ENCODE data around the gene KLHL26. TPM values are rescaled to one million over a fixed set of nuclear protein-coding genes. Genes with fewer than 3 reads are reported as not detected.

Gene KLHL26
- polyA plus RNA-seq, 1 donor (not counting 4 experiments of a cell fraction or from before 2014, with no cell fraction given), result 0.68 TPM

DNA sequence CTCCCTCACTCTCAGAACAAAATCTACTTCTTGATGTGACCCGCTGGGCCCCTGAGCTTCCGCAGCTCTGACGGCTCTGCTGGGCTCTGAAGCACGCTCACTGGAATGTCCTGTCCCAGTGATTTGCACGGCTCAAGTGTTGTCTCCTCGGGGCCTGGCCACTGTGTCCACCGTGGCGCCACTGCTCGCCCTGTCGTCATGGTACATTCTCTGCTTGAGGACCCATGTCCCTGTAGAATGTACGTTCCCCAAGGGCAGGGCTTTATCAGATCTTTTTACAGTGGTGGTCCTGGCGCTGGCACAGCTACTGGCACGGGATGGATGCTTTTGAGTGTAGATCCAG lies 12.1 kb downstream of the KLHL26 start:
- no peaks in the 10 kb centered on the region for H4K20me1 ChIP-seq (ENCODE audit: control insufficient read depth, extremely low read depth, insufficient read depth, low read length)
- no peak overlapping the region for H3K27ac ChIP-seq (ENCODE audit: control insufficient read depth, insufficient read depth, low read length)
- dilution Hi-C loops (cut with MboI; ENCODE audit: extremely low pct_ligation_motif_present, low sequenced_read_pairs), result no loop called here
- no peaks in the 10 kb centered on the region for H3K36me3 ChIP-seq (ENCODE audit: control insufficient read depth in 2 of 2, extremely low read depth in 1 of 2, insufficient read depth in 2 of 2, low read length in 2 of 2)
- TF ChIP-seq, protein P1, sequence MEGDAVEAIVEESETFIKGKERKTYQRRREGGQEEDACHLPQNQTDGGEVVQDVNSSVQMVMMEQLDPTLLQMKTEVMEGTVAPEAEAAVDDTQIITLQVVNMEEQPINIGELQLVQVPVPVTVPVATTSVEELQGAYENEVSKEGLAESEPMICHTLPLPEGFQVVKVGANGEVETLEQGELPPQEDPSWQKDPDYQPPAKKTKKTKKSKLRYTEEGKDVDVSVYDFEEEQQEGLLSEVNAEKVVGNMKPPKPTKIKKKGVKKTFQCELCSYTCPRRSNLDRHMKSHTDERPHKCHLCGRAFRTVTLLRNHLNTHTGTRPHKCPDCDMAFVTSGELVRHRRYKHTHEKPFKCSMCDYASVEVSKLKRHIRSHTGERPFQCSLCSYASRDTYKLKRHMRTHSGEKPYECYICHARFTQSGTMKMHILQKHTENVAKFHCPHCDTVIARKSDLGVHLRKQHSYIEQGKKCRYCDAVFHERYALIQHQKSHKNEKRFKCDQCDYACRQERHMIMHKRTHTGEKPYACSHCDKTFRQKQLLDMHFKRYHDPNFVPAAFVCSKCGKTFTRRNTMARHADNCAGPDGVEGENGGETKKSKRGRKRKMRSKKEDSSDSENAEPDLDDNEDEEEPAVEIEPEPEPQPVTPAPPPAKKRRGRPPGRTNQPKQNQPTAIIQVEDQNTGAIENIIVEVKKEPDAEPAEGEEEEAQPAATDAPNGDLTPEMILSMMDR (optimal IDR thresholded peaks at IDR 0.05 in 1 of 3, IDR thresholded peaks at IDR 0.05 in 1 of 3, conservative IDR thresholded peaks at IDR 0.05 in 1 of 3; ENCODE audit: extremely low read depth in 1 of 3, insufficient read depth in 2 of 3, low read length in 3 of 3), result no peak
- TF ChIP-seq EZH2 (IDR thresholded peaks at IDR 0.05; ENCODE audit: low read length), result no peak
- no peaks in the 10 kb centered on the region for H3K27me3 ChIP-seq (ENCODE audit: control insufficient read depth, extremely low read depth, insufficient read depth, low read length)
- H3K9me1 ChIP-seq (ENCODE audit: control insufficient read depth, extremely low read depth, insufficient read depth, low read length), result no peaks in the 10 kb centered on the region
- H3K4me1 ChIP-seq (ENCODE audit: control insufficient read depth, extremely low read depth, insufficient read depth, low read length), result peaks cover 3% of the 10 kb centered on the region
- H3K4me2 ChIP-seq (ENCODE audit: control insufficient read depth, extremely low read depth, insufficient read depth, low read depth, low read length), result no peak overlapping the region
- DNase-seq (ENCODE audit: low read depth, low spot score) (no peak), FAIRE-seq (no peak)
- H3K79me2 ChIP-seq (ENCODE audit: control insufficient read depth, insufficient read depth, low read length), result no peaks in the 10 kb centered on the region
- no peak overlapping the region for H2AFZ ChIP-seq (ENCODE audit: control insufficient read depth, low read length)
- peaks cover 4% of the 10 kb centered on the region for H3K9me3 ChIP-seq (ENCODE audit: control insufficient read depth, low read depth, low read length)
- no peak overlapping the region for H3K4me3 ChIP-seq (ENCODE audit: control insufficient read depth in 2 of 3, extremely low read depth in 1 of 3, insufficient read depth in 2 of 3, low read depth in 1 of 3, low read length in 3 of 3)
- H3K9ac ChIP-seq (ENCODE audit: control insufficient read depth, extremely low read depth, insufficient read depth, low read length), result no peak overlapping the region

DNA sequence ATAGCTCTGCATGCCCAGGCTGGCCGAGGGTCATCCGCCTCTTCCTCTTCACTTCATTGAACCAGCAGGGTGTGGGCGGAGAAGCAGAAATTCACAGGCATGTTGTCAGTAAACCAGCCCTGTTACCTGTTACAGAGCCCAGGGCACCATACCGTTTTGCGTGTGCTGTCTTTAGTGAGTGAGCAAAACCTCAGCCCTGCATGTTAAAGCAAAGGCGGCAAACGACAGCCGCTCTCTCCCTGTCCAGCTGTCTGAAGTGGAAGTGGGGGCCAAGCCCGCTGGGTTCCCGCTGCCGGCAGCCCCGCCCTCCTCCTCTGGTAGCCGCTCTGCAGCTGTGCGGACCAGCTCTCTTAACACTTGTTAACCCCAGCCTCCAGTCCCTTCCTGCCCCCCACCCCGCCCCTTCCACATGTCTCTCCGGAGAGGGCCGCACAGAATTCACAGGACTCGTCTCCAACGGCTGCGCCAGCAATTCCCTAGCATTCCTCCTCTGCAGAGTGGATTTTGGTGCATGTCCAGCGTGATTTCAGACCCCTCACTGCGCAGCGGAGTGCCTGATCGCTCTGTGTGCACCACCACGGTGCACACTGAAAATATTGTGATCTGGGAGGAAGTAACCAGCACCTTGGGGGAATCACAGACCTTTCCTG lies 12.7 kb downstream of the KLHL26 start:
- Histone ChIP-seq H3K9me3 (ENCODE audit: control insufficient read depth, low read depth, low read length) (no peaks in the 10 kb centered on the region), H3K79me2 (ENCODE audit: control insufficient read depth, insufficient read depth, low read length) (no peaks in the 10 kb centered on the region), H3K27me3 (ENCODE audit: control insufficient read depth, extremely low read depth, insufficient read depth, low read length) (no peaks in the 10 kb centered on the region), H3K9me1 (ENCODE audit: control insufficient read depth, extremely low read depth, insufficient read depth, low read length) (no peaks in the 10 kb centered on the region), H3K4me3 (ENCODE audit: control insufficient read depth in 2 of 3, extremely low read depth in 1 of 3, insufficient read depth in 2 of 3, low read depth in 1 of 3, low read length in 3 of 3) (no peak overlapping the region), H4K20me1 (ENCODE audit: control insufficient read depth, extremely low read depth, insufficient read depth, low read length) (no peaks in the 10 kb centered on the region), H3K36me3 (ENCODE audit: control insufficient read depth in 2 of 2, extremely low read depth in 1 of 2, insufficient read depth in 2 of 2, low read length in 2 of 2) (no peaks in the 10 kb centered on the region), H3K27ac (ENCODE audit: control insufficient read depth, insufficient read depth, low read length) (no peak overlapping the region), H2AFZ (ENCODE audit: control insufficient read depth, low read length) (no peak overlapping the region), H3K4me2 (ENCODE audit: control insufficient read depth, extremely low read depth, insufficient read depth, low read depth, low read length) (no peak overlapping the region), H3K9ac (ENCODE audit: control insufficient read depth, extremely low read depth, insufficient read depth, low read length) (no peak overlapping the region), H3K4me1 (ENCODE audit: control insufficient read depth, extremely low read depth, insufficient read depth, low read length) (peaks cover 3% of the 10 kb centered on the region)
- no peak for DNase-seq (ENCODE audit: low read depth, low spot score)
- dilution Hi-C loops (cut with MboI; ENCODE audit: extremely low pct_ligation_motif_present, low sequenced_read_pairs), result no loop called here
- FAIRE-seq, result no peak
- TF ChIP-seq, protein P1 (optimal IDR thresholded peaks at IDR 0.05 in 1 of 3, IDR thresholded peaks at IDR 0.05 in 1 of 3, conservative IDR thresholded peaks at IDR 0.05 in 1 of 3; ENCODE audit: extremely low read depth in 1 of 3, insufficient read depth in 2 of 3, low read length in 3 of 3), result no peak
- TF ChIP-seq EZH2 (IDR thresholded peaks at IDR 0.05; ENCODE audit: low read length), result no peak
